Measurements from ENCODE around the gene RGS12. TPM values are rescaled to one million over a fixed set of nuclear protein-coding genes. Genes with fewer than 3 reads are reported as not detected.

The RGS12 gene
- total RNA-seq, 1 donor from 2014 or later = 21.9 TPM

- H3K4me2 ChIP-seq (ENCODE audit: low read length) = no peak overlapping the region
- H3K27ac ChIP-seq (ENCODE audit: low read depth, low read length) = no peak overlapping the region
- no peak for FAIRE-seq
- H3K9ac ChIP-seq (ENCODE audit: low read length) = no peak overlapping the region
- Mint-ChIP-seq H3K27ac (ENCODE audit: unreplicated experiment) (no peak overlapping the region), H3K4me1 (ENCODE audit: low read depth, unreplicated experiment) (no peaks in the 10 kb centered on the region), H3K27me3 (ENCODE audit: low read depth, unreplicated experiment) (peaks cover 2% of the 10 kb centered on the region), H3K9me3 (ENCODE audit: unreplicated experiment) (peaks cover 3% of the 10 kb centered on the region), H3K4me3 (ENCODE audit: unreplicated experiment) (no peak overlapping the region), H3K36me3 (ENCODE audit: low read depth, unreplicated experiment) (peaks cover 3% of the 10 kb centered on the region)
- no peak overlapping the region for H2AFZ ChIP-seq (ENCODE audit: low read depth, low read length)
- H4K20me1 ChIP-seq (ENCODE audit: insufficient read depth, low read length) = peaks cover 56% of the 10 kb centered on the region
- H3K4me3 ChIP-seq (ENCODE audit: insufficient read depth, low read depth, low read length) = no peak overlapping the region
- H3K27me3 ChIP-seq (ENCODE audit: insufficient read depth, low read length) = no peaks in the 10 kb centered on the region
- no peak for TF ChIP-seq CTCF (IDR thresholded peaks at IDR 0.05; ENCODE audit: insufficient read depth, low read depth, low read length)
- TF ChIP-seq EZH2 (IDR thresholded peaks at IDR 0.05; ENCODE audit: insufficient read depth, low read length) = no peak
- H3K36me3 ChIP-seq (ENCODE audit: insufficient read depth, low read length) = no peaks in the 10 kb centered on the region
- peaks cover 46% of the 10 kb centered on the region for H3K79me2 ChIP-seq (ENCODE audit: insufficient read depth, low read length)
- DNase-seq (ENCODE audit: low read depth) = no peak
- H3K9me3 ChIP-seq (ENCODE audit: insufficient read depth, low read depth, low read length) = no peaks in the 10 kb centered on the region
- no peaks in the 10 kb centered on the region for H3K4me1 ChIP-seq (ENCODE audit: insufficient read depth, low read length)
These were observed 43.2 kb downstream of the RGS12 start for GRCh38 chr4:3335982-3336381.

GRCh38 chr4:3336382-3337356 is 43.8 kb downstream of the RGS12 start:
- Mint-ChIP-seq H3K27ac (ENCODE audit: unreplicated experiment) (no peak overlapping the region), H3K36me3 (ENCODE audit: low read depth, unreplicated experiment) (peaks cover 3% of the 10 kb centered on the region), H3K4me3 (ENCODE audit: unreplicated experiment) (no peak overlapping the region), H3K9me3 (ENCODE audit: unreplicated experiment) (peaks cover 3% of the 10 kb centered on the region), H3K27me3 (ENCODE audit: low read depth, unreplicated experiment) (peaks cover 2% of the 10 kb centered on the region), H3K4me1 (ENCODE audit: low read depth, unreplicated experiment) (no peaks in the 10 kb centered on the region)
- Histone ChIP-seq H3K36me3 (ENCODE audit: insufficient read depth, low read length) (no peaks in the 10 kb centered on the region), H3K4me3 (ENCODE audit: insufficient read depth, low read depth, low read length) (no peak overlapping the region), H3K27me3 (ENCODE audit: insufficient read depth, low read length) (no peaks in the 10 kb centered on the region), H3K79me2 (ENCODE audit: insufficient read depth, low read length) (peaks cover 46% of the 10 kb centered on the region), H3K9ac (ENCODE audit: low read length) (no peak overlapping the region), H3K9me3 (ENCODE audit: insufficient read depth, low read depth, low read length) (no peaks in the 10 kb centered on the region), H4K20me1 (ENCODE audit: insufficient read depth, low read length) (peaks cover 54% of the 10 kb centered on the region), H3K4me1 (ENCODE audit: insufficient read depth, low read length) (peaks cover under 1% of the 10 kb centered on the region), H2AFZ (ENCODE audit: low read depth, low read length) (no peak overlapping the region), H3K4me2 (ENCODE audit: low read length) (no peak overlapping the region), H3K27ac (ENCODE audit: low read depth, low read length) (no peak overlapping the region)
- DNase-seq (ENCODE audit: low read depth) (peak; percentile 46), FAIRE-seq (no peak)
- TF ChIP-seq CTCF (IDR thresholded peaks at IDR 0.05; ENCODE audit: insufficient read depth, low read depth, low read length) = no peak
- no peak for TF ChIP-seq EZH2 (IDR thresholded peaks at IDR 0.05; ENCODE audit: insufficient read depth, low read length)

DNA sequence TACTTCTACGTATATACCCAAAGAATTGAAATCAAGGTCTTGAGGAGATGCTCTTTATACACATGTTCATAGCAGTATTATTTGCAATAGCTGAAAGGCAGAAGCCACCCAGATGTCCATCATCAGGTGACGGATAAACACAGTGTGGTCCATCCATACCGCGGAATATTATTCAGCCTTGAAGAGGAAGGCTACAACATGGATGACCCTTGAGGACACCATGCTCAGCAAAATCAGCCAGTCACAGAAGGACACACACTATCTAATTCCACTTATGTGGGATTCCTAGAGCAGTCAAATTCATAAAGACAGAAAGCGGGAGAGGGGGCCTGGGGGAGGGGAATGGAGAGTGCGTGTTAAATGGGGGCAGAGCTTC is 44.5 kb downstream of the RGS12 start:
- no peak for FAIRE-seq
- no peak for TF ChIP-seq CTCF (IDR thresholded peaks at IDR 0.05; ENCODE audit: insufficient read depth, low read depth, low read length)
- TF ChIP-seq EZH2 (IDR thresholded peaks at IDR 0.05; ENCODE audit: insufficient read depth, low read length) = no peak
- Histone ChIP-seq H3K4me3 (ENCODE audit: insufficient read depth, low read depth, low read length) (no peak overlapping the region), H3K4me1 (ENCODE audit: insufficient read depth, low read length) (peaks cover 7% of the 10 kb centered on the region), H2AFZ (ENCODE audit: low read depth, low read length) (no peak overlapping the region), H3K27ac (ENCODE audit: low read depth, low read length) (no peak overlapping the region), H4K20me1 (ENCODE audit: insufficient read depth, low read length) (peaks cover 54% of the 10 kb centered on the region), H3K9me3 (ENCODE audit: insufficient read depth, low read depth, low read length) (no peaks in the 10 kb centered on the region), H3K27me3 (ENCODE audit: insufficient read depth, low read length) (no peaks in the 10 kb centered on the region), H3K36me3 (ENCODE audit: insufficient read depth, low read length) (no peaks in the 10 kb centered on the region), H3K9ac (ENCODE audit: low read length) (no peak overlapping the region), H3K79me2 (ENCODE audit: insufficient read depth, low read length) (peaks cover 42% of the 10 kb centered on the region), H3K4me2 (ENCODE audit: low read length) (no peak overlapping the region)
- H3K4me1 Mint-ChIP-seq (ENCODE audit: low read depth, unreplicated experiment) = peaks cover 2% of the 10 kb centered on the region
- peaks cover 3% of the 10 kb centered on the region for H3K36me3 Mint-ChIP-seq (ENCODE audit: low read depth, unreplicated experiment)
- no peak for DNase-seq (ENCODE audit: low read depth)
- H3K4me3 Mint-ChIP-seq (ENCODE audit: unreplicated experiment) = no peak overlapping the region
- peaks cover 3% of the 10 kb centered on the region for H3K9me3 Mint-ChIP-seq (ENCODE audit: unreplicated experiment)
- H3K27ac Mint-ChIP-seq (ENCODE audit: unreplicated experiment) = no peak overlapping the region
- H3K27me3 Mint-ChIP-seq (ENCODE audit: low read depth, unreplicated experiment) = no peaks in the 10 kb centered on the region
